BLaER1 treated with 17β-estradiol and CSF1 and Interleukin-3, amounts not matched to agents 10 nM and 100 nM (cell line): Measurements from ENCODE around the gene KDM4C.
"Not testable (repeated sequence)": the region's sequence is repeated elsewhere in the genome, so short reads cannot be mapped to it uniquely, and the experiment has no call there.

Source experiments
- H3K27ac ChIP-seq, 11 experiments: shearing (Covaris generic); formaldehyde crosslinking; 2 replicates each; pipeline ENCODE4 v1.8.1; 2022
- H3K27me3 ChIP-seq, 11 experiments: shearing (Covaris generic); formaldehyde crosslinking; 2 replicates each; pipeline ENCODE4 v1.8.1; 2022
- H3K36me3 ChIP-seq, 11 experiments: shearing (Covaris generic); formaldehyde crosslinking; 2 replicates each; pipeline ENCODE4 v1.8.1; 2022
- H3K4me1 ChIP-seq, 10 experiments: shearing (Covaris generic); formaldehyde crosslinking; 2 replicates each; pipeline ENCODE4 v1.8.1; 2022
- H3K4me2 ChIP-seq, 11 experiments: shearing (Covaris generic); formaldehyde crosslinking; 2 replicates each; pipeline ENCODE4 v1.8.1; 2022
- H3K4me3 ChIP-seq, 10 experiments: shearing (Covaris generic); formaldehyde crosslinking; 2 replicates each; pipeline ENCODE4 v1.8.1; 2022
- H3K9ac ChIP-seq, 11 experiments: shearing (Covaris generic); formaldehyde crosslinking; 2 replicates each; pipeline ENCODE4 v1.8.1; 2022
- H3K9me3 ChIP-seq, 11 experiments: shearing (Covaris generic); formaldehyde crosslinking; replicated peaks in 1 of 11; 2 replicates each; pipeline ENCODE4 v1.8.1; 2022
- H4K20me1 ChIP-seq, 11 experiments: shearing (Covaris generic); formaldehyde crosslinking; 2 replicates each; pipeline ENCODE4 v1.8.1; 2022
- Cebpa-rat ChIP-seq, 11 experiments: shearing (Covaris generic); IDR thresholded peaks; 2 replicates each; pipeline ENCODE4 v1.8.1; 2022

The KDM4C gene

DNA sequence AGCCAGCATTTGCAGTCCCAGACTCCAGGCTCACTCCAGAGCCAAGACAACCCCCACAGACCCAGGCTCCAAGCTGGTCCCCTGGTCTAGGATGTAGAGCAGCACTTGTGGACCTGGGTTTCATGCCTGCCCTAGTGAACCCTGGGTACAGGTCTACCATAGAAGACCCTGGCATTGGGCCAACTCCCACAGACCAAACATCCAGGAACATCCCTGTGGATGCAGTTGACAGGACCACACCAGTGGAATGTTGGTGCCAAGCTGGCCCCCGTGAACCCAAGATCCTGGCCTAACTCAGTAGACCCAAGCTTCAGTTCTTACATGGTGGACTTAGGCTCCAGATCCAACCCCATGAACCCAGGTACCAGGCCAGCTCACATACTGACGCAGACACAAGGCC, 250.6 kb downstream of the KDM4C start:
- no peak overlapping the region for H3K9ac ChIP-seq
- H3K4me3 ChIP-seq, result no peak overlapping the region; a peak in 3 of 20 replicates
- no peak overlapping the region for H3K4me2 ChIP-seq
- peaks cover 45 to 86% (median 66%) of the 10 kb centered on the region in 11 experiments for H3K36me3 ChIP-seq
- peaks cover 0 to 10% (median 2%) of the 10 kb centered on the region in 10 experiments; a peak in 8 of 20 replicates for H3K4me1 ChIP-seq
- H3K9me3 ChIP-seq, result peaks cover 17 to 44% (median 33%) of the 10 kb centered on the region in 11 experiments
- peaks cover 0 to 17% (median 9%) of the 10 kb centered on the region in 11 experiments; a peak in 12 of 22 replicates for H3K27me3 ChIP-seq
- no peak for TF ChIP-seq Cebpa-rat (IDR thresholded peaks at IDR 0.05)
- no peak overlapping the region for H3K27ac ChIP-seq
- H4K20me1 ChIP-seq, result peaks cover 0 to 5% (median 0%) of the 10 kb centered on the region in 11 experiments; a peak in 1 of 22 replicates

DNA sequence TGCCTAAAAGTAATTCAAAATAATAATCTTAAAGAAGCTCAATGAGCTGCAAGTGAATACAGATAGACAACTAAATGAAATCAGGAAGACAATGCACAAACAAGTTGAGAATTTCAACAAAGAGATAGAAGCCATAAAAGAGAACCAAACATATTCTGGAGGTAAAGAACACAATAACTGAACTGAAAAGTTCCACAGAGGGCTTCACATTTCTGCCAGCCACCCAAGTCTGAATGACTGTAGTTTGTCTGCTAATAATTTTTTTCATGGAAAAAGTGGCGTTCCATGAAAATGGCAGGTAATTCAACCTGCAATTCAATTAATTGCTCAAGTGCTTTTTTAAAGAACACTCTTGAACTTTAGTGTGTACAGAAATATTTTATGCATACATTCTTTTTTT, 251.3 kb downstream of the KDM4C start:
- H3K4me1 ChIP-seq, result peaks cover 0 to 10% (median 2%) of the 10 kb centered on the region in 10 experiments; a peak in 8 of 20 replicates
- no peak overlapping the region for H3K4me2 ChIP-seq
- H3K27me3 ChIP-seq, result peaks cover 0 to 23% (median 12%) of the 10 kb centered on the region in 11 experiments; a peak in 12 of 22 replicates
- H3K27ac ChIP-seq, result no peak overlapping the region
- H3K4me3 ChIP-seq, result no peak overlapping the region
- H3K36me3 ChIP-seq, result peaks cover 48 to 86% (median 66%) of the 10 kb centered on the region in 11 experiments
- H3K9ac ChIP-seq, result no peak overlapping the region
- peaks cover 17 to 40% (median 28%) of the 10 kb centered on the region in 11 experiments for H3K9me3 ChIP-seq
- H4K20me1 ChIP-seq, result peaks cover 0 to 5% (median 0%) of the 10 kb centered on the region in 11 experiments; a peak in 2 of 22 replicates
- TF ChIP-seq Cebpa-rat (IDR thresholded peaks at IDR 0.05), result no peak

DNA sequence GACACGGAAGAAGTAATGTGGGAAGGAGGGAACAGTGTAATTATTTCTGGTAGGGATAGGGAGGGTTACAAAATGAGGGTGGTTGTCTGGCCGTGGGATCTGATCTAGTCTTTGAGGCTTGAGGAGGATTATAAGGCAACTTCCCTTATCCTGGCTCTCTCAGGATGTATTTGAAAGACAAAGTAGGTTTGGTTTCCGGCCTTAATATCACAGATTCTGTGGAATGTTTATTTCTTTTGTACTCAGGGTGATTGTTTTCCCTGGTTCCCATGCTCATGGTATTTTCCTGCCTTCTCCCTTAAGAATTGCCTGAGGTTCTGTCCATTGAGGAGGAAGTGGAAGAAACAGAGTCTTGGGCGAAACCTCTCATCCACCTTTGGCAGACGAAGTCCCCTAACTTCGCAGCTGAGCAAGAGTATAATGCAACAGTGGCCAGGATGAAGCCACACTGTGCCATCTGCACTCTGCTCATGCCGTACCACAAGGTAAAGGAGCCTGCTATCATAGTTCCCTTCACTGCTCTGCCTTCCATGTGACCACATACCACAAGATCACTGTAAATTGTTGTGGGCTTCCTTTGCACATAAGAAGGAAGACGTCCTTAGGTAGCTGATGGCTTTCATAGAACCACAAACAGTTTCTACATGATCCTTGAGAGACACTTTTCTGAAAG, 253.8 kb downstream of the KDM4C start:
- Histone ChIP-seq H3K36me3 (peaks cover 47 to 93% (median 75%) of the 10 kb centered on the region in 11 experiments), H3K9me3 (peaks cover 17 to 30% (median 20%) of the 10 kb centered on the region in 11 experiments), H3K4me2 (peak overlapping the region in 4 of 11 experiments; percentile 0 to 3 (median 1); a peak in 3 of 22 replicates), H3K4me3 (no peak overlapping the region), H3K27me3 (peaks cover 0 to 25% (median 12%) of the 10 kb centered on the region in 11 experiments; a peak in 12 of 22 replicates), H3K4me1 (peaks cover 0 to 10% (median 2%) of the 10 kb centered on the region in 10 experiments; a peak in 8 of 20 replicates), H3K9ac (no peak overlapping the region), H4K20me1 (peaks cover 0 to 6% (median 0%) of the 10 kb centered on the region in 11 experiments; a peak in 3 of 22 replicates), H3K27ac (no peak overlapping the region)
- peak in 2 of 11 experiments; percentile 64 to 66; a peak in 2 of 22 replicates for TF ChIP-seq Cebpa-rat (IDR thresholded peaks at IDR 0.05)

DNA sequence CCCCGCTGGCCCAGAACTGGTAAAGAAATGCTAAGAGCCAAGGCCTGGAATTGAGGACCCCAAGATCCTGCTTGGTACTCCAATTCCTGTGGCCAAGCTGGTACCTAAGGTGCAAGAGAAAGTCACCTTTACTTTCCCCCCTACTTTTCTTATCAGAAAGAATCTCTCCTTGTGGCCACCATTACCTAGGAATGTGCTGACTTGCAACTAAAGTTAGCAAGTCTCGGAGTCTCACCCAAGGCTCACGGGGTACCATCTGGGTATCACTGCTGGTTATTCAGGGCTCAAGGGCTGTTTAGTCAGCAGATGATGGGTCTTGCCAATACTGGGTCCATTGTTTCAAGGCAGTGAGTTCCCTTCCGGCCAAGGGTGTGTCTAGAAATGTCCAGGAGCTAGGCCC, 270.2 kb downstream of the KDM4C start:
- Histone ChIP-seq H4K20me1 (no peaks in the 10 kb centered on the region), H3K9me3 (no peaks in the 10 kb centered on the region; a peak in 1 of 22 replicates), H3K4me3 (no peak overlapping the region), H3K27ac (no peak overlapping the region), H3K4me2 (no peak overlapping the region), H3K36me3 (peaks cover 20 to 63% (median 42%) of the 10 kb centered on the region in 11 experiments), H3K9ac (no peak overlapping the region), H3K27me3 (no peaks in the 10 kb centered on the region), H3K4me1 (peaks cover 0 to under 1% (median 0%) of the 10 kb centered on the region in 10 experiments; a peak in 1 of 20 replicates)
- TF ChIP-seq Cebpa-rat (IDR thresholded peaks at IDR 0.05), result no peak

DNA sequence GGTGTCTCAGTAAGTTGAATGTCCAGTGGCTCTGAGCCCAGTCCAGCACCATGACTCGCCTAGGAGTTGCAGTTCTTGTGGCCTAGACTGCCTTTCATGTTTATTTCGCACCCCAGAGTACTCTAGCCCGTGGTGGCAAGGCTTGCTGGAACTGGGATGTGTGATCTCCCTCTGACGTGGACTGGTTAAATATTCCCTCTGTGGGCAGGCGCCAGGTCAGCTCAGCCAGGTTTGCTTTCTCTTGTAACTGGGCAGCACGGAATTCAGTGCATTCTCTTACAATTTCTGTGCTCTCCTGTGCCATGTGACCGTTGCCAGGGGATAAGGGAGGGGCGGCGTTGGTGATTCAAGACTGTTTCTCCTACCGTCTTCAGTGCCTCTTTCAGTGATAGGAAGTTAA, 270.8 kb downstream of the KDM4C start:
- H3K9ac ChIP-seq, result no peak overlapping the region
- H3K4me1 ChIP-seq, result peaks cover 0 to 7% (median 0%) of the 10 kb centered on the region in 10 experiments; a peak in 2 of 20 replicates
- H3K36me3 ChIP-seq, result peaks cover 20 to 64% (median 39%) of the 10 kb centered on the region in 11 experiments
- no peaks in the 10 kb centered on the region for H4K20me1 ChIP-seq
- H3K27ac ChIP-seq, result no peak overlapping the region
- no peaks in the 10 kb centered on the region; a peak in 1 of 22 replicates for H3K9me3 ChIP-seq
- H3K27me3 ChIP-seq, result no peaks in the 10 kb centered on the region
- no peak overlapping the region for H3K4me2 ChIP-seq
- TF ChIP-seq Cebpa-rat (IDR thresholded peaks at IDR 0.05), result no peak
- H3K4me3 ChIP-seq, result no peak overlapping the region

DNA sequence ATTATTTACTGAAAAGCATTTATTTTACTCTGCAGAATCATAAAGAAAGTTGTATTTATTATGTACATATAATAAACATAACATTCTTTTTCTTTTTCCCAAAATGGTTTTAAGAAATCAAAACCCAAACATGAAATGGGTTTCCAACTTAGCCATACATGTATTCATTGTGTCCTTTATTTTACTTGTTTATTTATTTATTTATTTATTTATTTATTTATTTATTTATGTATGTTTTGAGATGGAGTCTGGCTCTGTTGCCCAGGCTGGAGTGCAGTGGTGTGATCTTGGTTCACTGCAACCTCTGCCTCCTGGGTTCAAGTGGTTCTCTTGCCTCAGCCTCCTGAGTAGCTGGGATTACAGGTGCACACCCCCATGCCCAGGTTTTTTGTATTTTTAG, 273.2 kb downstream of the KDM4C start:
- H4K20me1 ChIP-seq, H3K4me2 ChIP-seq, H3K4me1 ChIP-seq, H3K27ac ChIP-seq, H3K4me3 ChIP-seq, H3K9ac ChIP-seq, H3K9me3 ChIP-seq, H3K27me3 ChIP-seq: not testable (repeated sequence)
- peaks cover 19 to 66% (median 34%) of the 10 kb centered on the region in 11 experiments; a peak in 21 of 22 replicates for H3K36me3 ChIP-seq

DNA sequence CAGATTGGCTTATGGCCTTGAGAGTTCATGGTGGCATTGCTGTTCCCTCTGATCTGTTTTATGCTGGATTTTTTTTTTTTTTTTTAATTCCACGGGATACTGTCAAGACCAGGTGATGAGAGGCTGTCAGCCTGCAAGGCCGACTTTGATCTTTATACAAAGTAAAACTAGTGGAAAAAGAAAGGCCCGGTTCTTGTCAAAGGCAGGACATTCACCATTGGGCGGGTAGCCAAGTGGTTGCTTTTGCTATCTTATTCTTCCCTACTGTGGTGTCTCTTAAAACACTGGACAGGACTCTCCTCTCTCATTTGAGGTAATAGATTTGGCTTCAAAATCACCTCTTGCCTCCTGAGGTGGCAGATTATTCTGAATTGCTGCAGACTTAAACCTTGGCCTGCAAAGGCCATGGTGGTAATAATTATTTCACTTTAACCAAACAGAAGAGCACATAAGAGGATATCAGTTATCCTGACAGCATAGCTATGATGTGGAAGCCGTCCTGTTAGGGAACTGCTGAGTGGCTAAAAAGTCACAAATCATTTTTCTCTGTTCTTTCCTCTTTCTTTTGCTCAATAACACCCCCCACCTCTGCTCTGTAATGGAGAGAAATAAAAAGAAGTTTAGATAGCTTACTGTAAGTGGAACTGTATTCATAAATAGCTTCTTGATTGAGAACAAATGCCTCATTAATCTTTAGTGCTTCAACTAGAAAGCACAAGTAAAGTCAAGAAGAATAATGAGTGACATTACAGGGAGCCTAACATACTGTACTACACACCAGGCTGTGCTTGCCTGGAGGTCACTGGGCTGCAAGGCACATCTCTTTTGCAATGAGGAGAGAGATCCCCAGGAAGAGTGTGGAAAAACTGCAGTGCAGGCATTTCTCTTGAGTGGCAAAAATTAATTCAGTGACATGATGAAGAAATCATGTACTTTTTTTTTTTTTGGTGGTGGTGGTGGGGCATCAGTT, 275.6 kb downstream of the KDM4C start:
- Histone ChIP-seq H3K4me1 (peaks cover 0 to 8% (median 0%) of the 10 kb centered on the region in 10 experiments; a peak in 2 of 20 replicates), H3K27ac (no peak overlapping the region), H3K36me3 (peaks cover under 1 to 47% (median 14%) of the 10 kb centered on the region in 11 experiments; a peak in 17 of 22 replicates), H3K27me3 (no peaks in the 10 kb centered on the region), H4K20me1 (no peaks in the 10 kb centered on the region), H3K4me2 (0 out of 22 replicates have a peak overlapping the region, but pooled peaks of 1 of the 11 experiments have one; percentile 12), H3K9ac (no peak overlapping the region), H3K9me3 (no peaks in the 10 kb centered on the region), H3K4me3 (no peak overlapping the region)
- TF ChIP-seq Cebpa-rat (IDR thresholded peaks at IDR 0.05), result no peak

DNA sequence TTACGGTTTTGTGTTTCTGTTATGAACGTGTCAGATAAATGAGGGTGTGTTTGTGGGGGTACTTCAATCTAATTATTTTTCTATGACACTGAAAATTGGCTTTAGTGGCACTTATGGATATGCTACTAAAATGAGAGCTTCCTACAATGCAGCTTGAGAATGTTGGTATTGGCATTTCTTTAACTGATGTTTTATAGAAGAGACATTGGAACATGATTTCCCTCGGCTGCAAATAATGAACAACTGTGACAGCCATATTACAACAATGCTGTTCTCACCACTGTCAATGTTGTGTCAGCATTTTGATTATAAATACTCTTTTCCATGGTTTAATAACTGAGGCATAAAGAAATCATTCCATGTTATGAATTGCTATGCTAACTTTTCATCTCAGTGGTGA, 279.4 kb downstream of the KDM4C start:
- no peaks in the 10 kb centered on the region for H3K9me3 ChIP-seq
- TF ChIP-seq Cebpa-rat (IDR thresholded peaks at IDR 0.05), result no peak
- no peaks in the 10 kb centered on the region for H3K27me3 ChIP-seq
- H3K27ac ChIP-seq, result no peak overlapping the region
- H3K36me3 ChIP-seq, result peaks cover 0 to 57% (median 11%) of the 10 kb centered on the region in 11 experiments; a peak in 15 of 22 replicates
- no peak overlapping the region for H3K4me2 ChIP-seq
- no peak overlapping the region for H3K9ac ChIP-seq
- H3K4me1 ChIP-seq, result peaks cover 0 to 8% (median 0%) of the 10 kb centered on the region in 10 experiments; a peak in 2 of 20 replicates
- H3K4me3 ChIP-seq, result no peak overlapping the region
- H4K20me1 ChIP-seq, result no peaks in the 10 kb centered on the region
